NT2/D1 (cell line): ENCODE data around the gene CAD.

Source experiments
- SUZ12 ChIP-seq: IDR thresholded peaks from 2 replicates; pipeline ENCODE4 v1.6.1; 2011; ENCODE audit not compliant: insufficient read length, insufficient read depth; ENCODE audit errors: extremely low read depth
- YY1 ChIP-seq: IDR thresholded peaks from 2 replicates; pipeline ENCODE4 v1.6.1; 2011; ENCODE audit not compliant: insufficient read length, insufficient read depth
- ZNF274 ChIP-seq: IDR thresholded peaks from 2 replicates; pipeline ENCODE4 v1.6.1; 2011; ENCODE audit warnings: mild to moderate bottlenecking, low read depth, low read length

DNA sequence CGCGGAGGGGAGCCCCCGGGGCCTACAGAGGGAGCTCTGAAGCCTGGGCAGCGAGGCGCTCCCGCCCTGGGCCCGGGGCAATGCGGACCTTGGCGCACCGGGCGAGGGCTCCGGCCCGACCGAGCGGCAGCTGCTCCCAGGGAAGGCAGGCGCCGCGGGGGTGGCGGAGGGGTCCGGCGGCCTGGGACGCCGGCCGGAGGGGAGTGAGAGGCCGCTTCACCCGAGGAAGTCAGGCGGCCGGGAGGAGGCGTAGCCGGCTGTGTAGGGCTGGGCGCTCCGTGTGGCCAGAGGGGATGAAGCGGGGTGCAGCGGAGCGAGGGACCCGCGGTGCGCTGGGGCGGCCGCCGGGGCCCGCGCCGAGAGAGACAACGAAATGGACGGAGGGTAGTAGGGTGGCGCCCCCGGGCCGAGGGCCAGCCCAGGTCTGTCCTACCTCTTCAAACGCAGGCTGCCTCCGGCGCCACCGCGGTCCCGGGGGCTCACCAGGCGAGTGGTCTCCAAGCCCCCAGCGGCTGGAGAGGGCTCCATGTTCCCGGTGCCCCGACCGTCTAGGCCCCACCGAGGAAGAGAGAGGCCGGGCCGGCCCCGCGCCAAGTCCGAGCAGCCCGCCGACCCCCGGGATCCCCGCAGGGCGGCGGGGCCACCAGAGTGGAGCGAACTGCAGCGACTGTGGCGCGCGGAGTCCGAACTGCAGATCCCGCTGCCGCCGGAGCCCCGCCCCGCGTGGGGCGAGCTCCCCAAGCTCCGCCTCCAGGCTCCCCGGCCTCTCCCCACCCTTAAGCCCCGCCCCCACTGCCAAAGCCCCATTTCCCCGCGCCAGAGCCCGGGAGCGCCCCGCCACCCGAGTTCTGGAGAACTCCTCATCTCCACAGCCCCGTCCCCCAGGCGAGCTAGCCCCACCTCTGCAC, 45.5 kb downstream of the CAD start, which contains the start of gene SLC30A3:
- TF ChIP-seq YY1, result no peak
- TF ChIP-seq ZNF274, result no peak
- no peak for TF ChIP-seq SUZ12
